K562 (cell line): ENCODE measurements around the gene TMTC4. TPM values are rescaled to one million over a fixed set of nuclear protein-coding genes. Genes with fewer than 3 reads are reported as not detected.

Source experiments
- THAP12 ChIP-seq: fragments of 250-450 bp; sonication (Bioruptor Pico); IDR thresholded peaks from 2 replicates; pipeline ENCODE4 v1.9.0; 2021; ENCODE audit warnings: mild to moderate bottlenecking, inconsistent platforms
- polyA plus RNA-seq, 8 experiments: library from polyadenylated mRNA; depleted of rRNA in 4 of 8; stranded (reverse) in 5 of 8; unstranded in 3 of 8; fragments of >200 nt; fragmentation: Nextera tagmentation in 2 of 8; fragmentation: Illumina TruSeq in 1 of 8; extraction: Ambion mirVana in 2 of 8; extraction: Trizol in 1 of 8; gene quantifications; 2 replicates each; pipeline versions ENCODE4 v1.2.1 to v1.2.3, GENCODE V29; 2011 to 2014; ENCODE audit warnings: inconsistent platforms in 1 of 8, missing spikeins in 1 of 8
- total RNA-seq, 7 experiments: library from RNA; depleted of rRNA in 6 of 7; stranded (reverse); fragments of >200 nt in 6 of 7; fragmentation: Illumina TruSeq in 2 of 7; extraction: Trizol in 2 of 7; gene quantifications; 2 replicates each; pipeline versions ENCODE4 v1.2.1 to v1.2.3, GENCODE V29; 2011 to 2021; ENCODE audit warnings: low replicate concordance in 1 of 7
- TF ChIP-seq, protein P1 (sequence below): sonication (generic); formaldehyde crosslinking; IDR thresholded peaks from 2 replicates; pipeline ENCODE4 v1.8.1; 2023; ENCODE audit warnings: missing genetic modification reagents, mild to moderate bottlenecking, borderline replicate concordance

Gene TMTC4
- total and polyA plus RNA-seq, 9 of the 15 experiments (the other 6 are each of a cell fraction or from before 2014, with no cell fraction given), result 3.5 to 16.7 (median 11.8) TPM

- TF ChIP-seq, protein P1, sequence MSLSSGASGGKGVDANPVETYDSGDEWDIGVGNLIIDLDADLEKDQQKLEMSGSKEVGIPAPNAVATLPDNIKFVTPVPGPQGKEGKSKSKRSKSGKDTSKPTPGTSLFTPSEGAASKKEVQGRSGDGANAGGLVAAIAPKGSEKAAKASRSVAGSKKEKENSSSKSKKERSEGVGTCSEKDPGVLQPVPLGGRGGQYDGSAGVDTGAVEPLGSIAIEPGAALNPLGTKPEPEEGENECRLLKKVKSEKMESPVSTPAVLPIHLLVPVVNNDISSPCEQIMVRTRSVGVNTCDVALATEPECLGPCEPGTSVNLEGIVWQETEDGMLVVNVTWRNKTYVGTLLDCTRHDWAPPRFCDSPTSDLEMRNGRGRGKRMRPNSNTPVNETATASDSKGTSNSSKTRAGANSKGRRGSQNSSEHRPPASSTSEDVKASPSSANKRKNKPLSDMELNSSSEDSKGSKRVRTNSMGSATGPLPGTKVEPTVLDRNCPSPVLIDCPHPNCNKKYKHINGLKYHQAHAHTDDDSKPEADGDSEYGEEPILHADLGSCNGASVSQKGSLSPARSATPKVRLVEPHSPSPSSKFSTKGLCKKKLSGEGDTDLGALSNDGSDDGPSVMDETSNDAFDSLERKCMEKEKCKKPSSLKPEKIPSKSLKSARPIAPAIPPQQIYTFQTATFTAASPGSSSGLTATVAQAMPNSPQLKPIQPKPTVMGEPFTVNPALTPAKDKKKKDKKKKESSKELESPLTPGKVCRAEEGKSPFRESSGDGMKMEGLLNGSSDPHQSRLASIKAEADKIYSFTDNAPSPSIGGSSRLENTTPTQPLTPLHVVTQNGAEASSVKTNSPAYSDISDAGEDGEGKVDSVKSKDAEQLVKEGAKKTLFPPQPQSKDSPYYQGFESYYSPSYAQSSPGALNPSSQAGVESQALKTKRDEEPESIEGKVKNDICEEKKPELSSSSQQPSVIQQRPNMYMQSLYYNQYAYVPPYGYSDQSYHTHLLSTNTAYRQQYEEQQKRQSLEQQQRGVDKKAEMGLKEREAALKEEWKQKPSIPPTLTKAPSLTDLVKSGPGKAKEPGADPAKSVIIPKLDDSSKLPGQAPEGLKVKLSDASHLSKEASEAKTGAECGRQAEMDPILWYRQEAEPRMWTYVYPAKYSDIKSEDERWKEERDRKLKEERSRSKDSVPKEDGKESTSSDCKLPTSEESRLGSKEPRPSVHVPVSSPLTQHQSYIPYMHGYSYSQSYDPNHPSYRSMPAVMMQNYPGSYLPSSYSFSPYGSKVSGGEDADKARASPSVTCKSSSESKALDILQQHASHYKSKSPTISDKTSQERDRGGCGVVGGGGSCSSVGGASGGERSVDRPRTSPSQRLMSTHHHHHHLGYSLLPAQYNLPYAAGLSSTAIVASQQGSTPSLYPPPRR (CRISPR knock-in tag), result no peak
- TF ChIP-seq THAP12 (CRISPR knock-in tag), result no peak
Measured at GRCh38 chr13:100710176-100710575, 35.6 kb upstream of the TMTC4 start (continued).
